KBM-7 (cell line): ENCODE measurements around the gene NATD1.

Experiments used
- DNase-seq: peaks from one replicate; pipeline ENCODE4 v3.0.0-alpha.2; 2015
- in situ Hi-C: fragments of 300-500 bp; cut with MboI; formaldehyde crosslinking; loops from 2 replicates; pipeline ENCODE4 v1.14.3; 2020; ENCODE audit warnings: low sequenced_read_pairs, low pct_unique_long_range_greater_than_20kb, mixed read lengths

The NATD1 gene

DNA sequence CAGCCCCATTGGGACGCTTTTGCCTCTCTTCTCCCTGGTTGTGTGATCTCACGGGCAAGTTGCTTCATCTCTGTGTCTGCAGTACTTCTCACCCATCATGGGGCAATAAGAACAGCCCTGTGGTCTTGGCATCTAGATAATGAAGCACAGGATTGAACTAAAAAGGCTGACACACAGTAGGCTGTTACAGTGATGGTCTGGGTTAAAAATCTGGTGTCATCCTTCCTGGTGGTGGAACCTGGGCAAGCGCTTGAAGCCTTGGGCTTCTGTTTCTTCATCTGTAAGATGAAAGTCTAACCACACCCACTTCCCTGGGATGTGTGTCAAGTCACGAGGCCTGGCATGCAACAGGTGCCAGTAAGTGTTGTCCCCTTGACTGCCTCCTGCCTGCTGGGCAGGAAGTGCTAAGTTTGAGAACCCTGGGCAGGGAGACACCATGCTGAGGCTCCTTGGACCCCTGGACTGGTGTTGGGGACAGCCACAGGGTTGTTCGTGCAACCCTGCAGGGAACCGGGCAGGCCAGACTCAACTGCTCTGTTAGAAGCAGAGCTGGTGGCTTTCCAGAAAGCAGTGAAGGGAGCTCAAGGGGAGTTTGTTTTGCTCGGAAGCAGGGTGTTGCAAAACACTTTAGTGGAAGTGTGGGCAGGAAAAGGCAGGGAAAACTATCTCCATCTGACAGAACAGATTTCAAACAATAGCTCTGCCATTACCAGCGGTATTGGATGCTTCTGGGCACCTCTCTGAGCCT, 25.4 kb upstream of the NATD1 start:
- in situ Hi-C loops: no loop called here
- DNase-seq: peak; percentile 26

DNA sequence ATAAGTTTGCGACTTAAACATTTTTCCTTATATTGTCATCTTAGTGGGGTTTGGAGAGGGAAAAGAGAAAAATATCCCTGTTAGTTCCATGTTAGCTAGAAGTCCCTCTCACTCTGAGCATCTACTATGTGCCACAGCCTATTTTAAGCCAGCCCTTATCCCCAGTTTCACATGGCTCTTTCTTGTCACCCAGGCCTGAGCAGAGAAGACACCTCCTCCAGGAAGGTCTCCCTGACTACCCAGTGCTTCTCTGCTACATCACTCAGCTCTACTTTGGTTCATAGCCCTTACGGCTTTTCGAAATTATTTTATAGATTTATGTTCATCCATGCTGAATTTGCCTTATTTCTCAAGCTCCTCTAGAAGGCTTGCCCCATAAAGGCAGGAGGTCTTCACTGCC, 24.1 kb upstream of the NATD1 start:
- in situ Hi-C loops: no loop called here
- DNase-seq: no peak

DNA sequence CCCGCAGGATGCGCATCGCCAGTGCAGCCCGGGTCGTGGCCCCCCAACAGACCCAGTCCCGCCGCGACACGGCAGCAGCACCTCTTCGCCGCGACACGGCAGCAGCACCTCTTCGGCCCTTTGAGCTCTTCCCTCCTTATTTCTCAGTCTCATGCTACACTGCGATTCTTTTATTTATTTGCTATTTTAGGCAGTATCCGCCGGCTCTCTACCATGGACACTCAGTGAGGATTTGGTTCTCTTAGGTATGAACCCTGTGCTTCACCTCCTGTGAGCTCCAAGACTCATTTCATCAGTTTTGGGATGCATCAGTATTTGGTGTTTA, 23.0 kb upstream of the NATD1 start:
- in situ Hi-C loops: no loop called here
- no peak for DNase-seq

DNA sequence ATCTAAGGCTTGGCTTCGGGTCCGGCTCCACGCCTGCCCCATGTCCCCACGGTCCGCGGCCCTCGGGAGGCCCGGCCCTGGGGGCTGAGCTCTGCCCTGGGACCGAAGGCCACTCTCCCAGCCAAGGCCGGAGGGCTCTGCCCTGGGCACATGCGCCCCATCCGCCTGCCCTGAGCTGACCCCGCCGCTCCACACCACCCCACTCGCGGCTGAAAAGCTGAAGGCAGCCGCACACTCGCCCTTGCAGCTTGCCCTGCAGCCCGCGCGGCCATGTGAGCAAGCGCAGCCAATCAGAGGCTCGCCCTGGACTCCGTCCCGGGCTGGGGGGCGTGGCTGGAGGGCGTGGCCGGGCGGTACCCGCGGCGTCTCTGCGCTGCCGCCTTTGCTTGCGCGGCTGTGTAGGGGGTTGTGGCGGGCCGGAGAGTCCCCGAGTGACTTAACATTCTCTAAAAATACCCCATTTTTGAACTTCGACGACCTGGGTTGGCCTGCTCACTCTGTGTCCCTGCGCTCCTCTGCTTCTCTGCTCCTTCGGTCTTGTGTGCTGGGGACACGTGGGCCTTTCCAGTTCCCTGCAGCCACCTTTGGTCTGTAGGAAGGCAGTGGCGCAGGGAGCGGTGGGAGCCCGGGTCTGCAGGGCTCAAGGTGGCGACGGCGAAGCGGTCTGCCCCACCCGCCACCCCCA, 22.5 kb upstream of the NATD1 start:
- in situ Hi-C loops: no loop called here
- DNase-seq: peak; percentile 83

DNA sequence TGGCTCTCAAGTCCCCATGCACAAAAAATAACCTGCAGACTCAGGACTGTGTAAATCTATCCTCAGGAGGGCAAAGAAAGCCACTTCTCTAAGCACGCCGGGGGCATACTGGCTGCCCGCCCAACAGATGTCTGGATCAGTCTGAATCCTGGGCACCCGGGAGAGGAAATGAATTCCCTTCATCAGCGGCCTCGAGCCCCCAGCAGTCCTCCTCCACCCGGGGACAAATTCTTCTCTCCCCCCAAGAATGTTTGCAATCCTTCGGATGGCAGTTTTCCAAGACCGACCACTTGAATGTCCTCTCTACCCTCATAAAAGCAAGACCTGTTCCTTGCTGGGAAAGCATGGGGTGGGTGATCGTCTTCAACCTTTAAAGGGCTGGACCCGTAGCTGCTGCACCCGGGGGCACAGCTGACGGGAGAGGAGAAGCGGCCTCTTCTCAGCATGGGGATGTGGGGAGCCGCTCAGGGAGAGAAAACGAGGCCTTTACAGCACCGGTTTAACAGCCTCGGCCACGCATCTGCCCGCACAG, 21.9 kb upstream of the NATD1 start:
- DNase-seq: peak; percentile 21
- in situ Hi-C loops: no loop called here

DNA sequence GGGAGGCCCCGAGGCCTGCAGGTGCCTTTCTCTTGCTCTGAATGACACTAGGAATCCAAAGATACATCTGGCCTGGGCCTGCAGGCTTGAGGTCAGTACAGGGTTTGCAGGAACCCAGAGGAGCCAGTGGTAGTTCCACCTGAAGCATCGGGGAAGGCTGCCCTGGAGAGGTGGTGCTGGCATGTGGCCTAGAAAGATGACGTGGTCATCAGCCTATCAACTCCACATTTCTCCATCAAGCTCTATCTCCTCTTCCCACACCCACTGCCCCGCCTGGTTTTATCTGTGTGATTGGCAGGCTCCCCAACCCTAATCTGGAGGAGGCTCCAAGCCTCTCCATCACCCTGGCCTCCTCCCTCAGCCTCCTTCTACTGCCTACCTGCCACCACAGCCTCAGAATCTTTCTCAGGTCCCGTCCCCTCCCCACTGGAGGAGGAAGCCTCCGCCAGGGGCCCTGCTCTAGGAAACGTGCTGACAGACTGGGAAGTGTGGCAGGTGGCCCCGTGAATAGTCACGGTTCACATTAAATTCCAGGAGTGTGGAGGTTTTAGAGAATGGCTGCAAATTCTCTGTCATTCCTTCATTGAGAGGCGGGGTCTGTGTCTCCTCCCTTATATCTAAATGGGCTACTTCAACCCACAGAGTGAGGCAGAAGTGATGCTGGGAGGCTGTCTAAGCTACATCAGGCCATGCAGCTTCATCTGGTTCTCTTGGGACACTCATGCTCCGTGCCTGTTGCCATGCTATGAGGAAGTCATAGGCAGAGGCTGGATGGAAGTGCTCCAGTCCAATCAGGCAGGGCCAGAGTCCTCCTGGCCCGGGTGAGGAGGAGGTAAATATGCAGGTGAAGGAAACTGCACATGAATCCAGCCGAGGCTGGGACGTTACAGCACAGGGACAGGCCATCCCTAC, 19.9 kb upstream of the NATD1 start:
- in situ Hi-C loops: no loop called here
- DNase-seq: no peak

DNA sequence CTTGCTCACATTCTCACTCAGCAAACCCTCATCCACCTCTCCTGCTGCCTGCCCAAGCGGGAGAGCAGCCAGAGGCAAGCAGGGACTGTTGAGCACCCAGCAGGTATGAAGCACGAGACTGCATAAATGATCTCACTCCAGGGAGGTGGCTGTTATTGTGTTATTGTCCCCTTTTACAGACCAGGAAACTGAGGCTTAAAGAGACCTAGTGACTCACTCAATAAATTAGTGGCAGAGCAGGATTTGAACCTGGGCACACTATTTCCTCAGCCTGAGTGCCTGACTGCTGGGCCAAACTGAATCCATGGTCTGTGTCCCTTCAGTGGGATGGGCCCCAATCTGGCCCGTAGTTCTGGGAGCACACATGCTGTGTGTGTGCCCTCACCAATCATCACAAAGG, 19.0 kb upstream of the NATD1 start:
- in situ Hi-C loops: no loop called here
- DNase-seq: no peak

DNA sequence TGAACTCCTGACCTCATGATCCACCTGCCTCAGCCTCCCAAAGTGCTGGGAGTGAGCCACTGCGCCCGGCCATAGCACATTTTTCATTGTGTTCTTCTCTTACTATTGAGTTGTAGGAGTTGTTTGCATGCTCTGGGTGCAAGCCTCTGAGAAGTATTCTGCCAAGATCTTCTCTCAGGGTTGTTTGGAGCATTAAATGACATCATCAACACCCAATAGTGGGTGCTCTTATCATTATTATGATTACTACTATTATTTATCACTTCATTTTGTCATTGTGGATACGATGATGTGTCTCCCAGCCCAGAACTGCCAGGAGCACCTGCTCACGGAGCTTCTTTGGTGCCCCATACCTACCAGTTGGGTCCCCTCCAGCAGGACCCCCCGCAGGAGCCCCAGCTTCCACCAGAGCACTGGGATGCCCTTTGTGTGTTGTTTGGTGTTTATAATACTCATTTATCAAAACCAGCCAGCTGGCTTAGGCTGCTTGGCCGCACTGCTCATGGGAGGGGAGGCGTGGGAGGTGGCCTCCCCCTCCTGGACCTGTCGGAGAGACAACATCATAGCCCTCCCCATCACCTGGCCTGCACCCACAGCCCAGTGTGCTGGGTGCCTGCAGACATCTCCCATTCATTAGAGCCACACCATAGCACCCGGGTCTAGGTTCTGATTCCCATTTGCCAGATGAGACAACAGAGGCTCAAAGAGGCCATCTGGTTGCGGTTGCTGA, 18.4 kb upstream of the NATD1 start:
- no peak for DNase-seq
- in situ Hi-C loops: no loop called here

DNA sequence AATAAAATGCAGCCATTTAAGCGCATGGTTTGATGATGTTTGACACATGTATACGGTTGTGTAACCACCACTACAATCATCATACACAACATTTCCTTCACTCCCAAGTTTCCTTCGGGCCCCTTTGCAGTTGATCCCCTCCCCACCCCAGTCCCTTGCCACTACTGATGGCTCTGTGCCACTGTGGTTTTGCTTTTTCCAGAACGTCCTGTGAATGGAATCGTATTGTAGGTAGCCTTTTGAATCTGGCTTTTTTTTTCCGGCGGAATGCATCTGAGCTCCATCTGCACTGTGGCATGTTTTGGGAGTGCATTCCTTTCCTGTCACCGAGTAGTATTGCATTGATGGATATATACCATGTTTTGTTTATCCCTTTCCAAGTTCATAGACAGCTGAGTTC, 16.2 kb upstream of the NATD1 start:
- no peak for DNase-seq
- in situ Hi-C loops: no loop called here

DNA sequence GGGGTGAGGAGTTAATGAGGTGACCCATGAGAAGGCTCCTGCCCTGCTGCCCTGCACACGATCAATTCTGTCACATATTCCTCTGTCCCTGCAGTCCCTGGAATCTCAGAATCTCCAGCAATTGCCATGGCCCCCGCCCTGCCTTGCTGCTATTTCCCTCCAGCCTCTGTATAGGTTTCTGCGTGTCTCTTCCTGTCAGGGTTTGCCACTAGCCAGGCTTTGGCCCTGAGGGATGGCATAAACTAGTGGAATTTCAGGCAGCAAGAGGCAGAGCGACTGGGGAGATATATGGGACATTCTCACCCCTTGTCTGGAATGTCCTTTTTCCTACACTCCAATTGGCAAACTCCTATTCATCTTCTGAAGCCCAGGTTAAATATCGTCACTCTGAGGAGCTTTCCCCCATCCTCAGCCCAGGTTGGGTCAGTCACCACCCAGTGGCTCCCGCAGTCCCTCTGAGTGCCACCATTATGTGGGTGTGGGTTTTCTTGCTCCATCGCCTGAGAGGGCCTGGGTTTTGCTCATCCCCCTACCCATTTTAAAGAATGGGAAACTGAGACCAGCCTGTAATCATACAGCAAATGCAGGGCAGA, 15.5 kb upstream of the NATD1 start:
- DNase-seq: no peak
- in situ Hi-C loops: no loop called here

DNA sequence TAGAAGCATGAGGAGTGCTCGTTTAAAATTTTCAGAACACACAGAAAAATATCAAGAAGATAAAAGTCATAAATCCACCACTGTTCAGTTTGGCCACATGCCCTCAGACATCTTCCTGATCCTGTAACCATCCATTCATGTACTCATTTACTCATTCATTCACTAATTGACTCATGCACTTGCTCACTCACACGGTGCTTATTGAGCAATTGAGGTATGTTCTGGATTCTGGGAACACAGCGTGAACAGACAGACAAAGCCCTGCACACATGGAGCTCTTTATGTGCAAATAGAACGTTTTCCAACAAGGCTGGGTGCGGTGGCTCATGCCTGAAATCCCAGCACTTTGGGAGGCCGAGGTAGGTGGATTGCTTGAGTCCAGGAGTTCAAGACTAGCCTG, 10.2 kb upstream of the NATD1 start:
- in situ Hi-C loops: no loop called here
- DNase-seq: no peak

DNA sequence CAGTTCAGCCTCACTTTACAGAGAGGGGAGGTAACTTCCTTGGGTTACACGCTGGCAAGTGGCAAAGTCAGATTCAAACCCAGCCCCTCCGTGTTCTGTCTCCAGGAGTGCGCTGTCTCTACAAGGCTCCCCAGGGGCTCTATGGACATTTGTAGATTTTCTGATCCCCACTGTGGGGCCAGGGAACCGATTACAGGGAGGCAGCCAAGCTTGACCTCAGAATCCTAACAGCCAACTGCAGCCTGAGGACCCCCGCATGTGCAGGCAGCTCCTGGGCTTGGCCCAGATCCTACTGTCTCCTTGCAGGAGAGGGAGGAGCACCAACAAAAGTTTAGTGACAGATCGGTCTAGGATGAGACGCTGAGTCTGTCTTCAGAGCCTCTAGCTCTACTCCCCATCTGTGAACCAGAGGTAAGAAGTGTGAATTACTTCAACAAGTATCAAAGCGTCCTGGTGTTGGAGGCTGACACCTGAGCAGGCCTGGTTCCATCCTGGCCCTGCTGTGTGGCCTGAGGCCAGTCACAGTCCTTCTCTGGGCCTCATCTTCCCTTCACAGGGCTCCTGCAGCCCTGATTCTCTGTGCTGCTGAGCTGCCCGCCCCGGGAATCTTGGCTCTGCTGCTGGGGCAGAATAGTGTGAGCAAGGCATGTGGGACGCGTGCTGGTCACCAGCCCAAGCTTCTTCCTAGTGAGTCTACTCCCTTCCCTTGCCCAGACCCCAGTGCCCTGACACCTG, 9.2 kb upstream of the NATD1 start:
- in situ Hi-C loops: no loop called here
- no peak for DNase-seq

DNA sequence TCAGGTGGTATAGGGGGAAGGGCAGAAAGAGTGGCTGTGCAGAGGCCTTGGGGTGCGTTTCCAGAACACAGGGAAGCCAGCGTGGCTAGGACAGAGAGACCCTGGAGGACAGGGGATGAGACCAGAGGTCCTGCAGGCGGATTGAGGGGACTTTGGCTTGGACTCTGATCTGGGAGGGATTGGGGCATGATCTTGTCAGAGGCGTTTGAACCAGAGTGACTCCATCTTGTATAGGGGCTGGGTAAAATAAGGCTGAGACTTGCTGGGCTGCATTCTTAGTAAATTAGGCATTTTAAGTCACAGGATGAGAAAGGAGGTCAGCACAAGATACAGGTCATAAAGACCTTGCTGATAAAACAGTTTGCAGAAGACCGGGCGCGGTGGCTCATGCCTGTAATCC, 5.4 kb upstream of the NATD1 start:
- DNase-seq: no peak
- in situ Hi-C loops: no loop called here

DNA sequence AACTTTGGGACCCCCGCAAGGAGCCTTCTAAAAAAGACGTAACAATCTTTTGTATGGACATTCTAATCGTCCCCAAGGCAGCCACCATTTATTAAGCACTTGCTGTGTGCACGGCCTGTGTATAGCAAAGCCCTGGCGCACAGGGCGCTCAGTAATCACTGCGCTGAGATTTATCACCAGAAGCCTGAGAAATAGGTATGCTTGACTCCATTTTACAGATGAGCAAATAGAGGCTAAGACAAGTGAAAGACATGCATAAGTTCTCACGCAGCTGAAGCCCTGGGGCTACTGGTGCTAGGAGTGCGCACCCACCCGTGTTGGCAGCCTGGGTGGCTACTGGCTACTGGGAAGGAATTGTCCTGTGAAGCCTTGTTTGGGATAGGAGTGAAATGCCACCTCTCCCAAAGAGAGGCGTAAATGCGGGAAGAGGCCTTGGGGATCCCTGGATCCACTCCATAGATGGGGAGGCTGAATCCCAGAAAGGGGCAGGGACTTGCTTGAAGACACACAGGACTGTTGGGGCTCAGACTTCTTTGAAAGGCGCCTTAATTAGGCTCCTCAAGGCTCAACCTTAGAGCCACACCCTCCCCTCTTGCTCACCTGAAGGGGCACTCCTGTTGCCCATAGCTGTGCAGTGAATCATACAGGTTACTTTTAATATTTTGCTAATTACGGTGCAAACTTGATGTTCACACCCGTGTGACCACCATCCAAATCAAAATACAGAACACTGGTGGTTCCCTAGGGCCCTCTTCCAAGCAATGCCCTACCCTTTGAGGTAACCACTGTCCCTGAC, 634 bp upstream of the NATD1 start:
- no peak for DNase-seq
- in situ Hi-C loops: no loop called here

DNA sequence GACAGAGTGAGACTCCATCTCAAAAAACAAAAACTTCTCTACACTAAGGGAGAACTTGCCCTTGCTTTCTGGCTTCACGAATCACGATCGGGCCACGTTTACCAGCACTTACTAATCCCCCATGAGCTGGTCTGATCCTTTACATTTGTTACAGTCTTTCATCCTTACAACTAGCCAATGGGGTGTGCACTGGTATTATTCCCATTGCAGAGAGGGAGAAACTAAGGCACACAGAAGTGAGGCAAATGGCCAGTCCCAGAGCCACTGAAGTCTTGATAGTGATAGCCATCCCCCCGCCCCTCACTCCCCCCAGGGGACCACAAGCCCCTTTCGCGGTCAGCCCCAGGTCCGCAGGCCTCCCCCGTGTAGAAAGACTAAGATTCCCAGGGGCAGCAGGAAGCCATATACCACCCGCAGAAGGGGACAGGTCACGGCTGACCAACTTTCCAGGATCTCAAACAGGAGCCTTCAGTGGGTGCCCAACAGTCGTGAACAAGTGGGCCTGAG, 868 bp downstream of the NATD1 start:
- no peak for DNase-seq
- in situ Hi-C loops: no loop called here

DNA sequence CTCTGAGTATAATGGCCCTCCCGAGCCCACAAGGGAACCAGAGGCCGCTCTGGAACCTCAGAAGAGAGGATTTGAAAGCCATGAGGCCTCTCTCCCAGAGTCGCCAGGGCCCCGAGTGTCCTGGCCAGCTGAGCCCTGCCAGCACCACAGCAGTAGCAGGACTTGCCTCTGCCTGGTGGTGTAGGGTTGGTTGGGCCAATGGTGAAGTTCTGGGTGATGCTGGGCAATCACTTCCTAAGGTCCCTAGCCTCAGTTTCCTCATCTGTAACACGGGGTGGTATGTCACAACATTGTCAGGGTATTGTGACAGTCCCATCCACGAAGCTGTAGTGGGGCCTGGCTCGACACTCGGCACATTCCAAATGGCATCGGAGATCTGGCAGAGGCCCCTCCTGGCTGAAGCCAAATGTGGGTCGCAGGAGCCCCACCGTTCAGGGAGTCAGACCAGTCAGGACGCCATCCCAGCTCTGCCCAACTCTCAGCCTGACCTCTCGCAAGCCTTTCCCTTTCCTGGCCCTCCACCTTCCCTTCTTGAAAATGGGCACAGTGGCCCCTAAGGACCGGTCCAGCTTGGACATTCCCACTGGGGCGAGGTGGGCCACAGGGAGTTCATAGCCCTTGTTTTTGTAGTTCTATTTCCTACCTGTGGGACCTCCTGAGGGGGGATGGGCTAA, 1.7 kb downstream of the NATD1 start:
- in situ Hi-C loops: no loop called here
- DNase-seq: no peak

DNA sequence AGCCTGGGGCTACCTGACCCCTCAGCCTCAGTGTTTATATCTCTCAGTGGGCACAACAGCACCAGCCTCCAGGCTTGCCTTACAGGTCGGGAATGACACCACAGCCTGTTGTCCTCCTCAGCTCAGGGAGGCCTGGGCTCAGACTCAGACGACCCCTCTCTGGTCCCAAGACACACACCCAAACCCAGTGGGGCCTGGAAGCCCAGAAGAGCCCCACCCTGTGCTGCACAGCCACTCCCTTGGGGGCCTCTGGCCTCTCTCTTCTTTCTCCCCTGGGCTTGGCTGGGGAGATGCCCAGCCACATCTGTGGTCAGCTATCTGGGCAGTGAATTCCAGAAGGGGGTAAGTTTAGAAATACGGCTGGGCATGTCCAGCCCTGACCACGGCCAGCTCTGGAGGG, 2.4 kb downstream of the NATD1 start:
- in situ Hi-C loops: no loop called here
- DNase-seq: no peak
